ENCODE measurements around the gene CITED4.

Gene CITED4

DNA sequence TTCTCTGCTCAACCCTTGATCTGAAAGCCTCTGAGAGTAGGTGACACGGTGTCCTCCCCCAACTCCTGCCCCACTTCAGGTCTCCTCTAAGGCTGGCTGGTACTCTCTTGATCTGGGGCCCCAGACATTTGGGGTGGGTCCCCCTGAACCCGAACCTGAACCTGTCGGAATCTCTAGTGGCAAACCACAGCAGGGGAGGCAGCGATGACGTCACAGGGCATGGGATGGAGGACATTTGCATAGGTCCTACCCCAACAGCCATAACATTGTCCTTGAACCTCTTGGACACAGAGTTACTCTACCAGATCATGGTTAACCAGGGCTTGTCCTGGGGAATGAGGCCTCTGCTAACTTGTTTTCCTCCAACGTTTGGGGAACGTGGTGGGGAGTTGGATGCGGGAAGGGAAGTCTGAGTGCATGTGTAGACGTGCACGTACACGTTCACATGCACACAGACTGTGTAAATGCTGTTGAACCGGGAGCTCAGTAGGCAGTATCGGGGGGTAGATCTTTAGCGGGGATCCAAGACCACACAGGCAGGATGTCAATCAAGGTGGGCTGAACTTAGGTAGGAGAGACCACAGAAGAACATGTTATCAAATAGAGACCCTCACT is 32.4 kb downstream of the CITED4 start:
- H3K79me2 ChIP-seq: no peaks in the 10 kb centered on the region
- no peaks in the 10 kb centered on the region for H3K27me3 ChIP-seq (ENCODE audit: control insufficient read depth, insufficient read depth, low read length)
- H3K9ac ChIP-seq: no peak overlapping the region
- H3K4me3 ChIP-seq (ENCODE audit: low read depth, low read length): no peak overlapping the region
- no peak overlapping the region for H3K27ac ChIP-seq
- no peak overlapping the region for H2AFZ ChIP-seq
- TF ChIP-seq, protein P1, sequence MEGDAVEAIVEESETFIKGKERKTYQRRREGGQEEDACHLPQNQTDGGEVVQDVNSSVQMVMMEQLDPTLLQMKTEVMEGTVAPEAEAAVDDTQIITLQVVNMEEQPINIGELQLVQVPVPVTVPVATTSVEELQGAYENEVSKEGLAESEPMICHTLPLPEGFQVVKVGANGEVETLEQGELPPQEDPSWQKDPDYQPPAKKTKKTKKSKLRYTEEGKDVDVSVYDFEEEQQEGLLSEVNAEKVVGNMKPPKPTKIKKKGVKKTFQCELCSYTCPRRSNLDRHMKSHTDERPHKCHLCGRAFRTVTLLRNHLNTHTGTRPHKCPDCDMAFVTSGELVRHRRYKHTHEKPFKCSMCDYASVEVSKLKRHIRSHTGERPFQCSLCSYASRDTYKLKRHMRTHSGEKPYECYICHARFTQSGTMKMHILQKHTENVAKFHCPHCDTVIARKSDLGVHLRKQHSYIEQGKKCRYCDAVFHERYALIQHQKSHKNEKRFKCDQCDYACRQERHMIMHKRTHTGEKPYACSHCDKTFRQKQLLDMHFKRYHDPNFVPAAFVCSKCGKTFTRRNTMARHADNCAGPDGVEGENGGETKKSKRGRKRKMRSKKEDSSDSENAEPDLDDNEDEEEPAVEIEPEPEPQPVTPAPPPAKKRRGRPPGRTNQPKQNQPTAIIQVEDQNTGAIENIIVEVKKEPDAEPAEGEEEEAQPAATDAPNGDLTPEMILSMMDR (IDR thresholded peaks at IDR 0.05): no peak
- no peaks in the 10 kb centered on the region for H3K36me3 ChIP-seq (ENCODE audit: control insufficient read depth, insufficient read depth, low read length)
- no peaks in the 10 kb centered on the region for H3K4me1 ChIP-seq
- no peak overlapping the region for H3K4me2 ChIP-seq (ENCODE audit: low read length)
- no peaks in the 10 kb centered on the region for H3K9me3 ChIP-seq (ENCODE audit: control insufficient read depth, low read length)

DNA sequence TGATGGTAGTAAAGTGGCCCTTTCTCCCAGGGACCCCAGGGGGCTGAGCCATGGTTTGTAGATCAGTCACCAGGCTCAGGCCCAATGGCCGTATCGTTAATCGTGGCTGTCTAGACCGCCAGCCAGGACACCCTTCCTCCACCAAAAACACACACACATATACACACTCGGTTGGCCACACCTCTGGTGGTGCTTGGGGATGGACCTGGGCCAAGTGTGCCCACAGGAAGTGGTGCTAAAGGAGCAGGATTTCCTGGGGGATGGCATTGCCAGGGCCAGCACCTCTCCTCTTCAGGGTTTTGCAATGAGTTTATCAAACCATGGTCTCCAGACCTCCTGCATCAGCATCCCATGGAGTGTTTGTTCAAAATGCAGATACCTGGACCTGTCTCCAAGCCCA is 36.2 kb downstream of the CITED4 start:
- Histone ChIP-seq H3K4me1 (no peaks in the 10 kb centered on the region), H3K79me2 (no peaks in the 10 kb centered on the region), H3K36me3 (ENCODE audit: control insufficient read depth, insufficient read depth, low read length) (no peaks in the 10 kb centered on the region), H3K27ac (no peak overlapping the region), H3K4me3 (ENCODE audit: low read depth, low read length) (no peak overlapping the region), H3K9me3 (ENCODE audit: control insufficient read depth, low read length) (no peaks in the 10 kb centered on the region), H3K27me3 (ENCODE audit: control insufficient read depth, insufficient read depth, low read length) (no peaks in the 10 kb centered on the region), H3K9ac (no peak overlapping the region), H3K4me2 (ENCODE audit: low read length) (no peak overlapping the region), H2AFZ (no peak overlapping the region)
- TF ChIP-seq, protein P1 (IDR thresholded peaks at IDR 0.05): no peak

DNA sequence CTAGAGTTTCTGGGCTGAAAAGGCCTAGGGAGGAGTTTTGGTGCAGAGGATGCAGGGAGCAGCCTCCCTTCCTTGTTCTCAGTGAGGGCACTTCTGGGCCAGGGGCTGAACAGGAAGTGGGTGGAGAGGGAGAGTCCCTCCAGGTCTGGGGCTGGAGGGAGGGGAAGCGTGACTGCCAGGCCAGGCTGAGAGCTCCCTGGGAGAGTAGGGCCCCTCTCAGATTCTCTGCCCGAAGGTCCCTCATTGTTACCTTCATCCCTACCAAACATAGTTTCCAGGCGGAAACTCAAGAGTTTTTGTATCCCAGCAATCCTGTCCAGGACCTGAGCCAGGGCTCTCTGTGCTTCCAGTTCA is 36.8 kb downstream of the CITED4 start:
- no peaks in the 10 kb centered on the region for H3K4me1 ChIP-seq
- H3K27me3 ChIP-seq (ENCODE audit: control insufficient read depth, insufficient read depth, low read length): no peaks in the 10 kb centered on the region
- TF ChIP-seq, protein P1 (IDR thresholded peaks at IDR 0.05): no peak
- no peaks in the 10 kb centered on the region for H3K79me2 ChIP-seq
- no peak overlapping the region for H2AFZ ChIP-seq
- H3K9ac ChIP-seq: no peak overlapping the region
- H3K27ac ChIP-seq: no peak overlapping the region
- no peak overlapping the region for H3K4me2 ChIP-seq (ENCODE audit: low read length)
- no peaks in the 10 kb centered on the region for H3K36me3 ChIP-seq (ENCODE audit: control insufficient read depth, insufficient read depth, low read length)
- H3K4me3 ChIP-seq (ENCODE audit: low read depth, low read length): no peak overlapping the region
- H3K9me3 ChIP-seq (ENCODE audit: control insufficient read depth, low read length): no peaks in the 10 kb centered on the region

DNA sequence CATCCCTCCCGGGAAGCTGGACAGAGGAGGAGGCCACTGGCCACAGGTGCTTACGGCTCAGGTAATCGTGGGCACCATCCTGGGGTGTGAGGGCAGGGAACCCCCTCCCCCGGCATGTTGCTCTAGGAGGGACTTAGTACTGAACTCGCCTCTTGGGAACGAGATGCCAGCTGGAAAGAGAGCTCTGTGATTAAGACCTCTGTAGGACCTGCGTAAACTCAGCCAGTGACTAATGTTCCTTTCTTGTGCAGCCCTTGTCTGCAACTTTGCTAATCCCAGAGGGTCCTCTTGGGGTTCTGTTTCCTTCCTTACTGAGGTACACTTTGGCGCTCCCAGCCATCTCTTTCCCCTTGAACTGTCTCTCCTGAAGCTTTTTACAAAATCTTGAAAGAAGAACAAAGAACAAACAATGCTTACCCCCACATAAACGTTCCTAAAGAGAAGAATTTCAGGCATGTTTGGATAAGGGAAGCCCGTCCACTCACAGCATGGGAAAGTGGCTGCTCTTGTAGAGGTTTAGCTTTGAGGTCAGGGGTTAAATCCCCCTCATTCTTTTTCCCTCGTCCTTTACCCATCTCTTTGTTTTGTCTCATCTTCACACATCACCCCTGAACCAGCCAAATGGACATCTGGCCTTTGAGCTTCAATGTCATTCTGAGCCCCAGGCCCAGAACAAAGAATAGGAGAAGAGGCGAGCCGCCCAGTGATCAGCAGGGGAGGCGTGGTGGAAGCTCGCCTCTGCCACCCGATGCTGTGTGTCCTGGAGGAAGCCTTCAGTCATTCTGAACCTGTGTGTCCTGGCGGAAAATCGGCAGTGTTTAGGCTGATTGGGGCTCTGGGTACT is 37.4 kb downstream of the CITED4 start:
- H3K9me3 ChIP-seq (ENCODE audit: control insufficient read depth, low read length): no peaks in the 10 kb centered on the region
- no peaks in the 10 kb centered on the region for H3K27me3 ChIP-seq (ENCODE audit: control insufficient read depth, insufficient read depth, low read length)
- H3K27ac ChIP-seq: no peak overlapping the region
- H3K36me3 ChIP-seq (ENCODE audit: control insufficient read depth, insufficient read depth, low read length): no peaks in the 10 kb centered on the region
- H2AFZ ChIP-seq: no peak overlapping the region
- no peak overlapping the region for H3K4me2 ChIP-seq (ENCODE audit: low read length)
- no peak overlapping the region for H3K9ac ChIP-seq
- H3K4me1 ChIP-seq: no peaks in the 10 kb centered on the region
- no peak overlapping the region for H3K4me3 ChIP-seq (ENCODE audit: low read depth, low read length)
- H3K79me2 ChIP-seq: no peaks in the 10 kb centered on the region
- TF ChIP-seq, protein P1 (IDR thresholded peaks at IDR 0.05): no peak
